Vagina (tissue), 2 donors: ENCODE measurements around the gene PLET1.

Source experiments
- POLR2A ChIP-seq, 2 donors: fragments of 450-650 bp; IDR thresholded peaks; one replicate each; pipeline ENCODE4 v1.6.1; 2017; ENCODE audit warnings: antibody characterized with exemption in 2 of 2, mild to moderate bottlenecking in 2 of 2, moderate library complexity in 2 of 2
- POLR2AphosphoS5 ChIP-seq, 2 donors: sonication (generic); formaldehyde crosslinking; IDR thresholded peaks; one replicate each; pipeline ENCODE4 v1.9.0; 2017; ENCODE audit warnings: antibody characterized with exemption in 2 of 2, mild to moderate bottlenecking in 2 of 2, low read depth in 1 of 2; ENCODE audit not compliant: insufficient read depth in 1 of 2

DNA sequence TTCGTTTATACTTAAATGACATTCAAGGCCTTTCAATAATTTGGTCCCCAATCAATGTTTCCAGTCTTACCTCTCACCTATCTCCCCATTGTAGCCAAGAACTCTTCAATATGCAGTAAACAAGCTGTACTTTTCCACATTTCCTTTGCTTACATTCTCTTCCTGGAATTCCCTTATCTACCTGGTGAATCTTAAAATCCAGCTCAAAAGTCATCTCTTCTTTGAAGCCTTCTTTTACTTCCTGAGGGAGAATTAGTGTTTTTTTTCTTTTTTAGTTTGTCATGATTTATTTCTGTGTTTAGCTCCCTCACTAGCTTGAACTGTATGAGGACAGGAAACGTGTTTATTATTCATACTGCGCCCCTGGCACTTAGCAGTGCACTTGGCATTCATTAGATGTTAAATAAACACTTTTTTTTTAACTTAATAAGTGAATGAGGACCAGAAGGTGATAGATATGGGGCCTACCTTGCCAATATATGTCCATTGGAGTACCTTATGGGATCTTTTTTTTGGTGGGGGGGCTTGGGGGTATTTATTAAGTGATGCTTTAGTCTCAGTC is 39.3 kb downstream of the PLET1 start:
- TF ChIP-seq POLR2AphosphoS5 (IDR thresholded peaks at IDR 0.05; ENCODE audit: insufficient read depth in 1 of 2, low read depth in 1 of 2) = no peak
- TF ChIP-seq POLR2A (IDR thresholded peaks at IDR 0.05) = no peak
